ENCODE results near the gene BCO1. TPM values are rescaled to one million over a fixed set of nuclear protein-coding genes. Genes with fewer than 3 reads are reported as not detected.

Gene BCO1
- total RNA-seq, 1 experiment from 2014 or later = 1.4 TPM

GRCh38 chr16:81318711-81319110 lies 80.2 kb downstream of the BCO1 start:
- DNase-seq (ENCODE audit: low spot score) = no peak

- no peak for DNase-seq (ENCODE audit: low spot score)
These were observed 80.9 kb downstream of the BCO1 start for GRCh38 chr16:81319221-81319912.

GRCh38 chr16:81321039-81321438 lies 82.5 kb downstream of the BCO1 start:
- DNase-seq (ENCODE audit: low spot score) = no peak

- DNase-seq (ENCODE audit: low spot score) = no peak
These were observed 83.0 kb downstream of the BCO1 start for GRCh38 chr16:81321536-81321935.

GRCh38 chr16:81324808-81325207 lies 86.3 kb downstream of the BCO1 start:
- no peak for DNase-seq (ENCODE audit: low spot score)

GRCh38 chr16:81327011-81327410 lies 88.5 kb downstream of the BCO1 start:
- no peak for DNase-seq (ENCODE audit: low spot score)

GRCh38 chr16:81327447-81328196 lies 89.1 kb downstream of the BCO1 start:
- no peak for DNase-seq (ENCODE audit: low spot score)

GRCh38 chr16:81329947-81330346 lies 91.5 kb downstream of the BCO1 start:
- DNase-seq (ENCODE audit: low spot score) = no peak

GRCh38 chr16:81333356-81333755 lies 94.9 kb downstream of the BCO1 start:
- no peak for DNase-seq (ENCODE audit: low spot score)

GRCh38 chr16:81335669-81336068 lies 97.2 kb downstream of the BCO1 start:
- no peak for DNase-seq (ENCODE audit: low spot score)

GRCh38 chr16:81337097-81337496 lies 98.6 kb downstream of the BCO1 start:
- DNase-seq (ENCODE audit: low spot score) = no peak

Other genes starting within 250 kb of the BCO1 start
- 135 and 176 TPM in 2 replicates for gene CMC2, start 231.8 kb upstream of the BCO1 start, total RNA-seq (2014; rRNA removed; shearing (Covaris generic))
- gene CENPN, start 231.5 kb upstream of the BCO1 start, total RNA-seq (2014; rRNA removed; shearing (Covaris generic)) = 147 and 234 TPM in 2 replicates
- gene ATMIN, start 202.8 kb upstream of the BCO1 start, total RNA-seq (2014; rRNA removed; shearing (Covaris generic)) = 36.5 and 44.2 TPM in 2 replicates
- 0.48 and 0.80 TPM in 2 replicates for gene C16orf46, start 161.5 kb upstream of the BCO1 start, total RNA-seq (2014; rRNA removed; shearing (Covaris generic))
- 38.5 and 50.2 TPM in 2 replicates for gene GCSH, start 142.3 kb upstream of the BCO1 start, total RNA-seq (2014; rRNA removed; shearing (Covaris generic))
- gene GAN, start 76.3 kb downstream of the BCO1 start, total RNA-seq (2014; rRNA removed; shearing (Covaris generic)) = 4.0 TPM in 2 replicates
- 1.9 and 4.1 TPM in 2 replicates for gene CMIP, start 206.1 kb downstream of the BCO1 start, total RNA-seq (2014; rRNA removed; shearing (Covaris generic))